ENCODE data around the gene ATOSB.
"Not testable (repeated sequence)": the region's sequence is repeated elsewhere in the genome, so short reads cannot be mapped to it uniquely, and the experiment has no call there.

Gene ATOSB

DNA sequence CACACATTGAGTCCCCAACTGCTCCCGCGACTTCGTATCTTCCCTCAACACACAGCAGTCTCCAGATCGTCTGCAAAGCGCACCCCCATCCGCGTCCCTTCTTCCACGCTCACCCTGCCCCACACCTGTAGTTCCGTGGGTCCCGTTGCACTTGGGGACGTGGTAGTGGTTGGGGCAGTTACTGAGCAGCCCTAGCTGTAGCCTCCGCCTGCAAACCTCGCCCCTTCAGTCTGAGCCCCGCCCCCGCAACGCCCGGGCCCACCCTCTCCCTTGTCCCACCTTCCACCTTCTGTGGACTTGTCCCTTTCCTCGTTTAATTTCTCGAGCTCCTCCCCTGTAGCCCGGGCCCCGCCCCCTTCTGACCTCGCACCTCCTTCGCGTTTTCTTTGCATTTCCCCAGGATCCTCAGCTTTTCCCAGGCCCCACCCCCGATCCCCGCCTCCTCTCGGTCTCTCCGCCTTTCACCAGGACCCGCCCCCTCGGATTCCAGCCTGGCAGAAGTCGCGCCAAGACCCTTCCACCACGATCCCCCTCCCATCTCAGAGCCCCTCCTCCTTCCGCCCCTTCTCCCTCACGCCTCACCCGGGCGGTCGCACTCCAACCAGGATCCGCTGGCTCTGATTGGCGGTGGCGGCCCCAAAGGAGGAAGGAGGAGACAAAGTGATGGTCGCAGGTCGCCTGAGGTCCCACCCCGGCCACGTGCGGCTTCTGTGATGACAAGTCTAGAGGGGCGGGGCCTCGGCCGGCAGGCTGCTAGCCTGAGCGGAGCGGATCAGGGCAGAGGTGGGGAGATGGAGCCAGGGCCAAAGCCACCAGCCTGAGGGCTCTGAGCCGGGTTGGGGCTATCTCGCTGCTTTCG, at the start of gene ATOSB:
Gene ATOSB (minus strand): TSS at position 183 of the 859 bp plus-strand sequence. CDS start 7,588 bp downstream, outside the sequence.
- DNase-seq: peak; percentile 93

- no peak for DNase-seq
Observed at GRCh38 chr9:35164711-35165110, 49.0 kb upstream of the ATOSB start.

- no peak for DNase-seq
Observed at GRCh38 chr9:35163413-35163812, 47.8 kb upstream of the ATOSB start.

DNA sequence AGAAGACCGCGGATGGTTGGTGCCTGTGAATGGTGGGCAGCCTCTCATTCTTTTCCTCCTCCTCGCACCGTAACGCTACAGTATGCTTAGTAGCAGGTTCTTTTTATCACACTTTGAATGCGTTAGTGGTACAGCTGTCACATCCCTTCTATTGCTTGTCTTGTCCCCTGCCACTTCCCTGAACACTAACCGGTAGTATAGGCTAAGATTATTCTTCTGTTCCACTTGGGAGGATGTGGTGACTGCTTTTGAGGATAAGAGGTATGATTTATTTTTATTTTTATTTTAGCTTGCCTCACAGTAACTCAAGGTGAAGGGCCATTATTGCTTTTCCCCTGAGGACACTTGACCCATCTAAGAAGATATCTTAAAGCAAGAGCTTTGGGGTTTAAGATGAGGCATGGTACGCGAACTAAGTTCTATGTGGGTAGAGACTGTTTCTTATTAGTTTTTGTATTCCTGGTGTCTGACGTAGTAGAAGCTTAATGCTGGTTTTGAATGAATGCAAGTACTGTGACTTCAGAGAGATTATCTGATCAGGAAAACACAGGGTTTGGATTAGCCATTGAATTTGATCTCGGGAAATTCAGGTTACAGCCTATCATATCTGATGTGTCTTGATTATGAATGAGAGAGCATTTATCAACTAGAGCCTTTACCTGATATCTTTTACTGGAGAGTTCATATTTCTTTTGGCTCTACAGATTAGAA, 47.1 kb upstream of the ATOSB start:
- no peak for DNase-seq

DNA sequence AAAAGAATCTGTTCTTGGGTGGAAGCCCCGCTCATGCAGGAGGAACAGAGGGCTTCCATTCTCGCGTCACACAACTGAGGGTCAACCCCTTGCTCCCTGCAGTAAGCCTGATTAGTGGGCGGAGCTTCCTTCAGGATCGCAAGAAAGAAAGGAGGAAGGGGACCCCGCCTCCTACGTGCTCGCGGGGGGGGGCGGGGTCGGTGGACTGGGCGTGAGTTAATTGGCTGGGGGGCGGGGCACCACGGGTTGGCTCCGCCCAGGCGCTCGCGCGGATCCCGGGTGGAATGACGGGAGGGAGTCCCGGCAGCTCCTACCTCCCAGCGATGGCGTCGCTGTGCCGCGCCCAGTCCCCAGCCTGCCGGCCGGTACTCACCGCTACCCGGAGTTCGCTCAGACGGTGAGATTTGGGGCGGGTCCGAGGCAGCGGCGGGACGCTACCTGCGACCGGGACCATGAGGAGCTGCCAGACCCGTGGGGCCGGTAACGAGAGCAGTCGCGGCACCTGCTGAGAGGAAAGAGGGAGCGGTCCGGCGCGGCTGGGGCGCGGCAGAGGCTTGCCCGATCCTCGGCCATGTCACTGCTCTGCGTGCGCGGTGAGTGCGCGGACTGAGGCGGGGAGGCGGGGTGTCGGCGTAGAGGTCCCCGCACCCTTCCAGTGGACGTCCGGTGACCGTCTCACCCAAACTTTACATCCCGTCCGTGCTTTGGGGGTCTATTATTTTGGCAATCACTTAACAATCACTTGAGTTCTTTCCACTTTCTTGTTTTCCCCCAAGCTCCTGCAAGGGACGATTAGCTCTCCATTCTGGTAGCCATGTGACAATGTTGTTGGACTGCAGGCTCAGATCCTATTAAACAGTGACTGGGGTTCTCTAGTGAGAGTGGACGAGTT, 46.3 kb upstream of the ATOSB start, which contains the start of gene UNC13B:
Gene UNC13B (plus strand): TSS at position 297 of the 892 bp plus-strand sequence. CDS start 275 bp downstream, at position 572.
- DNase-seq: peak; percentile 79

DNA sequence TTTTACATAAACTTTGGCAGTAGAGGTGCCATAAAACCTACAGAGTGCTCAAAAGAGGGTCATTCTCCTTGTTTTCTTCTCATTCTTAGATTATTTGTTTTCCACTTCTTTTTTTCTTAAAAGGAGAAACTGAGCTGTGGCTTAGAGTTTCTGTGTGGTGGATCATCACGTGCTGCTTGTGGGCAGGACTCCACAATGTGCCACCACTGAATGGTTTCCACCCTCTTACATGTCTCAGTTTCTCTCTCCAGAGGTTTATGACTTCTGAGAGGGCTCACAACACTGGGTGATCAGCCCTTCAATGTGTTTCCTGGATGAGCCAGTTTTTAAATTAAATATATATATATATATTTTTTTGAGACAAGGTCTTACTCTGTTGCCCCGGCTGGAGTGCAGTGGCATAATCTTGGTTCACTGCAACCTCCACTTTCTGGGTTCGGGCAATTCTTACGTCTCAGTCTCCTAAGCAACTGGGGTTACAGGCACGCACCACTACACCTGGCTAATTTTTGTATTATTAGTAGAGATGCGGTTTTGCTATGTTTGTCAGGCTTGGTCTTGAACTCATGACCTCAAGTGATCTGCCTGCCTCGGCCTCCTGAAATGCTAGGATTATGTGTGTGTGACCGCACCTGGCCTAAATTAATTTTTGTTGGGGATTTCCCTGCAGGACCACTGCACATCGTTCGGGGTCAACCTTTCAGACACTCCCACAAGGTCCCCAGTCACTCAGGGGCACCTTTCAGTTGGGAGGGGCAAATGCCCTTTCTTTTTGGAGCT, 43.0 kb upstream of the ATOSB start:
- DNase-seq: no peak

GRCh38 chr9:35157836-35158235, 42.2 kb upstream of the ATOSB start:
- DNase-seq: not testable (repeated sequence)

- DNase-seq: no peak
Observed at GRCh38 chr9:35156781-35157180, 41.1 kb upstream of the ATOSB start.

DNA sequence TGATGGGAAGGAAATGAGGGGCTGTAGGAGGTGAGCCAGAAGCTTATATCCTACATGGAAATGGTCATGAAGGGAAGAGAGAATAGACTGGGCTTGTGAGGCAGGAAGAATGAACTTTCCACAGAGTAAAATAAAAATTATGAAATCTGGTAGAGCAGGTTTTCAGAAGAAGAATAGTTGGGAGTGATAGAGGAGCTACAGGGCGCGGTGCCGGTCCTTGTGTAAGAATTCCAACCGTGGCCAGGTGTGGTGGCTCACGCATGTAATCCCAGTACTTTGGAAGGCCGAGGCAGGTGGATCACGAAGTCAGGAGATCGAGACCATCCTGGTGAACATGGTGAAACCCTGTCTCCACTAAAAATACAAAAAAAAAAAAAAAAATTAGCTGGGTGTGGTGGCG, 37.3 kb upstream of the ATOSB start:
- no peak for DNase-seq

GRCh38 chr9:35147941-35148563, 32.4 kb upstream of the ATOSB start:
- DNase-seq: not testable (repeated sequence)

DNA sequence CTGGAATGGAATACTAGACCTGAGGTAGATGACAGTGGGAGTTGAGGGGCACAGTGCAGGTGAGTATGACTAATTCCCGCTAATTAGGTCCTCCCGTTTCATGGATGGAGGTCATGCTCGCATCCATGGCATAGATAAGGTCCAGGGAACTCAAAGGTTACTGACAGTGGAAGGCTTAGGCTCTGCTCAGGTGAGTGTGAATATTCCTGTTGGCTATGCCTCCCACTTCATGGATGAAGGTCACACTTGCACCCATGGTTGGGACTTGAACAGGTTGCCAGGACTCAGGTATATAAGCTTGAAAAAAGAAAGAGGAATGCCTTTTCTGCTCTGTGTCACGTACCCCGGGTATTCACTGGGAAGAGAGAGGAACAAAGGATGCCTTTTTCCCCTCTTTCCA, 26.4 kb upstream of the ATOSB start:
- no peak for DNase-seq

DNA sequence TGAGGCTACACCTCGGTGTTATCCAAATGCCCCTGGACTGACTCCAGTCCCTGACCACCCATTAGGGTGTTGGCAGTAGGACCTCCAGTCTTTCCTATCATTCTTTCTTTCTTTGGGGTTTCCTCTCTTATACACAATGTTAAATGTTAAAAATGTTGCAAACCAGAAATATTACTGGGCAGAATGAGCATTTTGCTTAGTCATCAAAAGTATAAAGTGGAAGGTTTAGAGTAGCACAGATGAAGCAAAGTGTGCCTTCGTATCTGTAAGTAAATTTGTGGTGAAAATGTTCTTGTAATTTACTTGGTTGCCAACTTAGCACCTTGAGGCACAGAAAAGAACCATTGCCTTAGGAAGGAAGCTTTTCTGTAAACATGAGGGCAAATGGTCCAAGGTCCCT, 24.4 kb upstream of the ATOSB start:
- no peak for DNase-seq

DNA sequence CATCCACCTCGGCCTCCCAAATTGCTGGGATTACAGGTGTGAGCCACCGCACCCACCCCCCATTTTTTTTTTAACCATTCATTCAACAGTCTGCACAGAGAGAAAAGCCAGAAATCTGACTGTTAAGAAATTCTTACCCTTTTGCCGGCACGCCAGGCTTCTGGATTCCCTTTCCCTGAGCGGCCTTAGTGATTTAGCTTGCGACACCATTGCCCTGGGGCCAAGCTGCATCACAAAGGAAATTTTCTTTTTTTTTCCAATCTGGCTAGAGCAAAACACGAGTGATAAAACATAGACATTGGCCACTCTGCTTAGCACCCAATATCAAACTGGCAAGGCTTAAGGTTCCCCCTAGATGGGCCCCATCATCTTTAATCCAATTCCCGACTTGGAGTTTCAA, 21.2 kb upstream of the ATOSB start:
- DNase-seq: no peak

DNA sequence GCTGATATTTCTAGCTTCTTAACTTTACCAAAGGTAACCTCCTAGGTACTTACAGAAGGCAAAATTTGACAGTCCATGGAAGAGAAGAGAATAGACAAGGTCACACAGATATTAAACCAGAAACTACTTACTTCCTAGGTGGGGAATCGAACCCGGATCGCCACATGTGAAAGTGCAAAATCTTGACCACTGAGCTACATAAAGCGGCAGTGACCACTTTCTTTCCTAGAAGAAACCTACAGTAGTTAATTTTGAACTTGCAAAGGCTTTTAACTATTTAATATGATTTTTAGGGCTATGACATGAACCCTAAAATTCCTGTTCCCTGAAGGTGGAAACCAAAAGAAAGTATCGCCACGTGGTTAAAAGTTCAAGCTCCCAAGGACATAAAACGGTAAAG, 20.3 kb upstream of the ATOSB start:
- no peak for DNase-seq

GRCh38 chr9:35134920-35135319, 19.3 kb upstream of the ATOSB start:
- DNase-seq: no peak

DNA sequence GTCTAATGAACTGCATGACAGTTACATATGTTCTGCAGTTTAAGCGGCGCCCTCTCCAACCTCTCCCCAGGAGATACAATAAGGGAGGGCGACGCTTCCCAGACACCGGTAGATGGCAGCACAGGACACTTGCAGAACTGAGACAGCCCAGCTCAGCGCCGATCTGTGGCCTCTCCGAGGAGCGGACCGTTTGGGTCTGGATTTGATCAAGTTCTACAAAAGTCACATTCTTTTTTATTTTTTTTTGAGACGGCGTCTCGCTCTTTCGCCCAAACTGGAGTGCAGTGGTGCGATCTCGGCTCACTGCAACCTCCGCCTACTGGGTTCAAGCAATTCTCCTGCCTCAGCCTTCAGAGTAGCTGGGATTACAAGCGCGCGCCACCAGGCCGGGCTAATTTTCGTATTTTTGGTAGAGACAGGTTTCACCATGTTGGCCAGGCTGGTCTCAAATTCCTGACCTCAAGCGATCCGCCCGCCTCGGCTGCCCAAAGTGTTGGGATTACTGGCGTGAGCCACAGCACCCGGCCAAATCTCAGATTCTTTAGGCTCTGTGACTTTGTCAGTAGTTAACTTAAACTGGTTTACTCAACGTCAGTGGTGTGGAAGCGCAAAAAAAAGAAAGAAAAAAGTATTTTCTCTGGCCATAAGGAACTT, 1.4 kb upstream of the ATOSB start:
- DNase-seq: peak; percentile 92

GRCh38 chr9:35116539-35116897, 856 bp upstream of the ATOSB start:
- no peak for DNase-seq

GRCh38 chr9:35114840-35115628, 628 bp downstream of the ATOSB start:
- peak; percentile 52 for DNase-seq

DNA sequence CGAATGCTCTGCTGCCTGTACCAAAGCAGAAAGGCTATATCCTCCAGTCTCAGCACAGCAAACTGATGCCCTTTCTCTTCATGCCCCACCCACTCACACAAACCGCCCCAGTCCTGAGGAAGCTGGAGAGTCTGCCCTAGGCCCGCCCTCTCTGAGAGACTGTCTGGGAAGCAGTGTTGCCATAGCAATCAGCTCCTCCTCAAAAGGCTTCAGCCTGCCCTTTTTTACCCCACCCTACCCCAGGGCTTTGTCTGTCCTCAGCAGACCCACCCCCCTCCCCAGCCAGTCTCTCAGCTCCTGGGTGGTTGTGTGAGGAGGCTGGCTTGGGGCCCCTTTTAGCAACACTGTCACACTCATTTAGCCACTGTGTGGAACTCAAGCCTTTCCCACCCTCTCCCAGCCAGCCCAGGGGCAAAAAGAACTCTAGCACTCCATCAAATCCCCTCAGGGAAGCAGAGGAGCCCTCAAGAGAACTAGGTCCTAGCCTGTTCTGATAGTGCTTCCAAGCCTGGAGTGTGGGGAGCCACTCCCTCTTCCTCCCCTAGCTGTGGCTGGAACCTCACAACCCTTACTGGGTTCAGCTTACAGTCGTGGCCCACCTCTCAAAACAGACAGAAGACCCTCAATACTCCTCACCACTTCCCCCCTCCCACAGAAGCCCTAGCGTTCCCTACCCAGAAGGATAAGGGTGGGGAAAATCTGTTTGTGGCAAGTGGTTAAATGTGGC, 1.4 kb downstream of the ATOSB start:
- peak; percentile 89 for DNase-seq
